H7 (cell line): ENCODE measurements around the gene RBM6. TPM values are rescaled to one million over a fixed set of nuclear protein-coding genes. Genes with fewer than 3 reads are reported as not detected.
"Not testable (repeated sequence)": the region's sequence is repeated elsewhere in the genome, so short reads cannot be mapped to it uniquely, and the experiment has no call there.

Experiments
- DNase-seq: peaks from one replicate; pipeline ENCODE4 v3.0.0; 2012
- H3K27me3 ChIP-seq: 2 replicates; pipeline ENCODE4 v1.6.0; 2011; ENCODE audit warnings: mild to moderate bottlenecking, low read length; ENCODE audit not compliant: control insufficient read depth, insufficient read depth
- H3K36me3 ChIP-seq: replicated peaks from 2 replicates; pipeline ENCODE4 v1.5.1; 2011; ENCODE audit warnings: low read length; ENCODE audit not compliant: control insufficient read depth, insufficient read depth
- H3K4me3 ChIP-seq: 2 replicates; pipeline ENCODE4 v1.5.1; 2011; ENCODE audit warnings: low read depth, mild to moderate bottlenecking, control low read depth, low read length, moderate library complexity; ENCODE audit not compliant: insufficient read depth
- total RNA-seq: library from RNA; depleted of rRNA; stranded (reverse); fragments of >200 nt; shearing (Covaris generic); gene quantifications from 2 replicates; pipeline ENCODE4 v1.2.3, GENCODE V29; 2014

The RBM6 gene
- total RNA-seq, 1 experiment from 2014 or later, result 41.6 TPM

DNA sequence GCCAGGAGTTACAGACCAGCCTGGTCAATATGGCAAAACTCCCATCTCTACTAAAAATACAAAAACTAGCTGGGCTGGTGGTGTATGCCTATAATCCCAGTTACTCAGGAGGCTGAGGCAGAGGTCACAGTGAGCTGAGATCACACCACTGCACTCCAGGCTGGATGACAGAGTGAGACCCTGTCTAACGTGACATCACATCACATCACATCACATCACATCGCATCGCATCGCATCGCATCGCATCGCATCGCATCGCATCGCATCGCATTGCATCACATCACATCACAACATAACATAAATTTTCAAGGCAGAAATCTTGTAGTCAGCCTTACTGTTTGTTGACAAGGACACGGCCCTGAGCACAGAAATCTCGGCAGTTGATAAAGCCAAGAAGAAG is 44.4 kb downstream of the RBM6 start:
- no peak overlapping the region for H3K4me3 ChIP-seq
- no peak for DNase-seq
- H3K27me3 ChIP-seq, result no peaks in the 10 kb centered on the region
- H3K36me3 ChIP-seq, result no peaks in the 10 kb centered on the region; the same call in 1 of the 2 replicates

DNA sequence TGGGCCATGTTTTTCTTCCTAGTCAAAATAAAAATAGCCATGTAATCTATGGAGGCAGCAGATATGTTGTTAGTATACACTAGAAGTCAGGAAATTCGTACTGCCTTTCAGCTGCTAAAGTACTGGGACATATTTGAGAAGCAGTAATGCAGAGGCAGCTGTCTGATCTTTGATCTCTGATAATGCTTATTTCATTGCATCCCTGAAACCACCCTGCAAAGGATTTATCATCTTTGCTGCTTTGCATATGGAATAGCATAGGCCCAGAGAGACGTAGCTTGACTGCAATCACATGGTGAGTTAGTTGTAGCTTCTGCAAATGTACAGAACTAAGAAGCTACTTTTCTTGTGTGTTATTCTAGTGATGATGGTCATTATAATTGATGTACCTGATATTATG is 52.4 kb downstream of the RBM6 start:
- H3K27me3 ChIP-seq, result no peaks in the 10 kb centered on the region
- no peak overlapping the region for H3K4me3 ChIP-seq
- H3K36me3 ChIP-seq, result no peaks in the 10 kb centered on the region; the same call in 1 of the 2 replicates
- no peak for DNase-seq

DNA sequence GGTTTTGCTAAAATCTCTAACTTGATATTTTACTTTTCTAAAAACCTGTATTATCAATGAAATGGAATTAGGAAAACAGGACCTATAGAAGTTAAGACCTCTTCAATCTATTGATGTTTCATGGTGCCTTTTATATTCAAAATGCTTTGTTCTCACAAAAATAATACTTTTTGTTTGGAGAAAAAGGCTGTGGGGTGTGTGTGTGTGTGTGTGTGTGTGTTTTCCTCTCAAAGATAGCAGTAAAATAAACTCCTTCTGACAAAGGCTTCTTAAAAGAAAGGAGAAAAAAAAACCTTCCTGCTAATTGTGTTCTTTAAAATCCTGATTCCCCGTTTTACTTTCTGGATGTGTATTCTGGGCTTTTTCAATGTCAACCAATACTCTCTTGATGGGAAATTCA is 54.5 kb downstream of the RBM6 start:
- DNase-seq, result no peak
- no peaks in the 10 kb centered on the region for H3K27me3 ChIP-seq
- H3K36me3 ChIP-seq, result no peaks in the 10 kb centered on the region
- H3K4me3 ChIP-seq, result no peak overlapping the region

DNA sequence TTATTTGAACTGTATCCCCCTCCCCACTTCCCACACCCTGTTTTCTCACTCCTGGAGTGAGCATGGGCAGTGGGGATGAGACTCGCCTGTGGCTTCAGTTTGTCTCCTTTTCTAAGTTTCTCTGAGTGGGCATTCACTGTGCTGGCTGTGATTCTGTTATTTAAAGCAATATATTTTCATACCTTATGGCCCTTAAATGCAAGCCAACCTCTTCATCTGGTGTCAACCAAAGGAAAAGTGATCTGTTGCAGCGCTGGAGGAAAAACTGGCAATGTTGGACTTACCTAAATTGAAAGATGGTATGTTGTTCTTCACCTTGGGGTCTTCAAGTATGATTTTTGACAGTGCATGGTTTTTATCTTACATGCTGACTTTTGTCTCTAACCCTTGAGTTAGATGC is 56.1 kb downstream of the RBM6 start:
- Histone ChIP-seq H3K36me3 (no peaks in the 10 kb centered on the region), H3K27me3 (no peaks in the 10 kb centered on the region), H3K4me3 (no peak overlapping the region)
- DNase-seq, result no peak

DNA sequence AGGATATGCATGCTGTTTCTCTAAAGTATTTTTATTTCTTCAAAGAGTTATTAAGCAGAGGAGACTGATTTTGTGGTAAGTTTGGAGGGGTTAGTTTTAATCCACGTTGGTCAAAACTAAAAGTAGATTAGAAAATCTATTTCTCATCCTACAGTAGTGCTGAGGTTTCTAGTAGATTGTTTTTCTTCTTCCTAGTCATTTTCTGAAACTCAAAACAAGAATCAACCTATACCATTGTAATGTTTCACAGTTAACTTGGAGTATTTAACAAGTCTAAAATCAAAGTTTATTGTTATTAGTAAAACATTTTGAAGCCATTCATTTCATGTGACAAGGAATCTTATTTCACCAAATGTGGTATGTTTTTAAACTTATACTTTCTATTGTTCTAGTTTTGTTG is 57.9 kb downstream of the RBM6 start:
- Histone ChIP-seq H3K27me3 (no peaks in the 10 kb centered on the region), H3K36me3 (no peaks in the 10 kb centered on the region), H3K4me3 (no peak overlapping the region)
- no peak for DNase-seq

DNA sequence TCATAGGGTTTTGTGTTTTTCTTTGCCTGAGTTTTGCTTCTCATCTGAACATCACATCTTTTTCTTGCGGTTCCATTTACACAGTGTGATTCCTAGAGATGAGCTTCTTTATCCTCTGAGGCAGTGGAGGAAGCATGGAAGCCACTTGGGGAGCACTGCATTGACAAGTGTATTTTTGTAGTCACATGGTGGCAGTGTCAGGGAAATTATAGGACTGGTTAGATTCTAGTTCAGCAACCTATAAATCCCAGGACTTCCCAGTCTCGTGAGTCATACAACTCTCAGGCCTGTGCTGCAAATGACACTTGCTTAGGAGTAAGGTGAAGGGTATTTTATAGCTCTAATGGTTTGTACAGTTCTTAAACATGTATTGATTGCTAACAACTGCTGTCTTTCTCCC is 58.4 kb downstream of the RBM6 start:
- DNase-seq, result no peak
- Histone ChIP-seq H3K36me3 (no peaks in the 10 kb centered on the region), H3K27me3 (no peaks in the 10 kb centered on the region), H3K4me3 (no peak overlapping the region)

DNA sequence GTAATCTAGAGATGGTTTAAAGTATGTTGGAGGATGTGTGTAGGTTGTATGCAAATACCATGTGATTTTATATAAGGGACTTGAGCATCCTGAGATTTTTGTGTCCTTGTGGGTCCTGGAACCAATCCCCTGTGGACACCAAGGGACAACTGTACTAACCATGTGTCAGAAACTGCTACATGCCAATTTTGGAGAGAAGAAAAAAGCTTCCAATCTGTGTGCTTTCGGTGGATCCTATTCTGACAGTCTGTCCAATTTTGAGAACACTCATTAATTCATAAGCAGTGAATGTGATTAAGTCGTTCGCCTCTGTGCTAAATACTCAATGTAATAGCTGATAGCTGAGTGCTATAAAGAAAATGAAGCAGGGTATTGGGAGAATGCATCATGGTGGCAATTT is 61.6 kb downstream of the RBM6 start:
- Histone ChIP-seq H3K36me3 (no peaks in the 10 kb centered on the region), H3K4me3 (no peak overlapping the region), H3K27me3 (no peaks in the 10 kb centered on the region)
- no peak for DNase-seq

DNA sequence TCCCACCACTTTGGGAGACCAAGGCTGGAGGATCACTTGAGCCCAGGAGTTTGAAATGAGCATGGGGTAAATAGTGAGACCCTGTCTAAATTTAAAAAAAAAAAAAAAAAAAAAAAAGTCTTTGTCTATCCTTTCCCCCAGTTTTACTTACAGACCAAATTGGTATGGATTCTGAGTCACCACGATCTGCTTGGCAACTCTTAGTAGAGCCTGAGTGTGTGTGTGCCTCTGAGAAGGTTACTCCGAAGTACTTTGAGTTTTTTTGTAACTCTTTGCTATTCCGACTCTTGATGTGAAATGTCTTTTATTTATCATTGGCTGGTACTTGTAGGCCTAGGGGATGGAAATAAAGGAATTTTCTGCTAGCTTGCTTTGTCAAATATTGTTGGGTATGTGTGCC is 63.3 kb downstream of the RBM6 start:
- DNase-seq, result no peak
- Histone ChIP-seq H3K36me3 (no peaks in the 10 kb centered on the region), H3K4me3 (no peak overlapping the region), H3K27me3 (no peaks in the 10 kb centered on the region)

DNA sequence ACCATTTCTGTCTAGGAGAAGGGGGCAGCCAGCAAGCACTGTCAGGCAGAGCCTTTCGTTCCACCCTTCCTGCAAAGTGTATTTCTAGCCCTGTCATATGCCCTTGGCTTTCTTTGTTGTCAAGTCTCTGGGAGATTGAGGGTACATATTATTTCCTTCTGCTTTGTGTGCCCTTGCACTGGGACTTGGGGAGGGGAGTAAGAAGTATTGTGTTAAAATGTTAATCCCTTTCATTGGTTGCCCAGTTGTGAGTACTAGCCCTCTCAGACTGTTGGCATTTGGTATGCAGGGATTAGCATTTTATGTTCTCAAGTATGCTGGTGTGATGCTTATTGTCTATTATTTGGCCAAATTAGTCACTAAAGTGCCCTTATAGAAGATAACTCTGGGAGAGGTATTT is 63.9 kb downstream of the RBM6 start:
- H3K4me3 ChIP-seq, result no peak overlapping the region
- H3K36me3 ChIP-seq, result no peaks in the 10 kb centered on the region
- no peak for DNase-seq
- H3K27me3 ChIP-seq, result no peaks in the 10 kb centered on the region

DNA sequence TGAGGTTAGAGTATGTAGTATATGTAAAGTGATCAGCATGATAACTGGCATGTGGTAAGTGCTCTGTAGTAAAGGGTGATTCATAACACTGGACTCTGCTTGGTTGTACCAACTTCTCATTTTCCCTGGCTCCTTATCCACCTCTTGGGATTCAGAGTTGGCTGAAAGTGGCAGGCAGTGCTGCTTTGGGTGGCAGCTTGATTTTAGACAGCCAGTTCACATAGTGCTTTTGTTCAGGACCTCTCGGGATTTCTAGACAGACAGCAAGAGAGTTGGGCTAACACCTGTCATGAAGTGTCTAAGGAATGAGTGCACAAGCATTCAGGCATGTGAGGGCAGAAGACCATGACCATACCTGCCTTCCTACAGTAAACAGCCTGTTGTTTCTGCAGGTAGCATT is 69.0 kb downstream of the RBM6 start:
- DNase-seq, result no peak
- Histone ChIP-seq H3K27me3 (no peaks in the 10 kb centered on the region), H3K4me3 (no peak overlapping the region), H3K36me3 (no peaks in the 10 kb centered on the region)

DNA sequence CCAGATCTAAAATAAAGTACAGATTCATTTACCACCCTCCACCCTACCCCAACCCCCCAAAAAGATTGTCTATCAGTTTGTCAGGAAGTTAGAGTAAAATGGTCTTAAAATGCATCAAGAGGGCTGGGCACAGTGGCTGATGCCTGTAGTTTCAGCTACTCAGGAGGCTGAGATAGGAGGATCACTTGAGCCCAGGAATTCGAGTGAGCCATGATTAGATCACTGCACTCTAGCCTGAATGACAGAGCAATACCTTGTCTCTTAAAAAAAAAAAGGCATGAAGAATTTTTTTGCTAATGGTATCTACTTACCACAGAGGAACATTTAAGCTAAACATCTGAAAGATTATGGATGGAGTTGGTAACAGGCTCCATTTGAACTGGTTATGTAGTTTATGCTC is 71.0 kb downstream of the RBM6 start:
- Histone ChIP-seq H3K27me3 (no peaks in the 10 kb centered on the region), H3K36me3 (no peaks in the 10 kb centered on the region), H3K4me3 (no peak overlapping the region)
- DNase-seq, result no peak

DNA sequence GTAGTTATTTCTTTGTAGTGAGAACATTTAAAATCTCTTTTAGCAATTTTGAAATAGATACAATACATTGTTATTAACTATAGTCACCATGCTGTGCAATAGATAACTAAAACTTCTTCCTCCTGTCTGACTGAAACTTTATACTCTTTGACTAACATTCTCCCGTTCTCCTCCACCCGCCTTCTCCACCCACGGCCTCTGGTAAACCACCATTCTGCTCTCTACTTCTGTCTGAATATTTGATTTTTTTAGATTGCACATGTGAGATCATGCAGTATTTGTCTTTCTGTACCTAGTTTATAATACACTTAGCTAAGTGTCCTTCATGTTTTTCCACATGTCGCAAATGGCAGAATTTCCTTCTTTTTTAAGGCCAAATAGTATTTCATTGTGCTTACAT is 76.0 kb downstream of the RBM6 start:
- H3K36me3 ChIP-seq, result no peaks in the 10 kb centered on the region
- DNase-seq, result no peak
- H3K27me3 ChIP-seq, result no peaks in the 10 kb centered on the region
- no peak overlapping the region for H3K4me3 ChIP-seq

DNA sequence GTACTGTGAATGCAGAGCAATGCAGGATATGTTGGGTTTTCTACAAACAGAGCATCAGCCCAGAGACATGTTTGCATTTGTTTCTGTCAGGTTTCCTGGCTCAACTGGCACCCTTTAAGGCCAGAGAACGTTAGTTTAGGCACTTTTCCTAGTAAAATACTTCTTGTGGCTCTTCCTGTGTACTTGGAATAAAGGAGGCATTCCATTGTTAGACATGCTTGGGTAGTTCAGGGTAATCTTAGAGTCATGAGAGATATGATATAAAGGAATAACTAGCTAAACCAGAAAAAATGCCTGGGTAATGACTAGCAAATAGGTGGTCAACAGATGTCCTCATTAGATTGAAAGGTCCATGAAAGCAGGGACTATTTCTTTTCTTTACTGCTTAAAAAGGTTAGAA is 88.4 kb downstream of the RBM6 start:
- no peaks in the 10 kb centered on the region for H3K27me3 ChIP-seq
- DNase-seq, result no peak
- no peaks in the 10 kb centered on the region for H3K36me3 ChIP-seq

DNA sequence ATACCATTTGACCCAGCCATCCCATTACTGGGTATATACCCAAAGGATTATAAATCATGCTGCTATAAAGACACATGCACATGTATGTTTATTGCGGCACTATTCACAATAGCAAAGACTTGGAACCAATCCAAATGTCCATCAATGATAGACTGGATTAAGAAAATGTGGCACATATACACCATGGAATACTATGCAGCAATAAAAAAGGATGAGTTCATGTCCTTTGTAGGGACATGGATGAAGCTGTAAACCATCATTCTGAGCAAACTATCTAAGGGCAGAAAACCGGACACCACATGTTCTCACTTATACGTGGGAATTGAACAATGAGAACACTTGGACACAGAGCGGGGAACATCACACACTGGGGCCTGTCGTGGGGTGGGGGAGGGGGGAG is 91.3 kb downstream of the RBM6 start:
- not testable (repeated sequence) for DNase-seq, H3K4me3 ChIP-seq, H3K36me3 ChIP-seq, H3K27me3 ChIP-seq

More for the DNA sequence above, 88.4 kb downstream of the RBM6 start:
- no peak overlapping the region for H3K4me3 ChIP-seq

DNA sequence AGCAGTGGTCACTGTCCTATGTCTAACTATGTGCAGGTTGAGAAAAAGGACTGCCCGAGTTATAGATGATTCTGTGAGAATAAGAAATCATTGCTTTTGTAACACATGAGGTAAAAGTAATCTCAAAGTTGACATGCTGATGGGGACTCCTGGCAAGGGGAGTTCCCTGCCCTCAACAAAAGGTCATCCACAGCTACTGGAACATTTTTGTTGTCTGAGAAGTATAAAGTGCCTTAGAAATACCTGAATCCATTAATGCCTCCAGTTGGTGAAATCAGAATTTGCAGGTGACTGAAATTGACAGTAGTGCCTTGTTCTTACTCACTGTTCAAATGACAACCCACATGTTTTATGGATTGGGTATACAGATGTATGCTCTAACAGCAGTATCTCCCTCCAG is 105.0 kb downstream of the RBM6 start:
- no peak overlapping the region for H3K4me3 ChIP-seq
- peaks cover 6% of the 10 kb centered on the region for H3K36me3 ChIP-seq
- no peak for DNase-seq
- no peaks in the 10 kb centered on the region for H3K27me3 ChIP-seq

DNA sequence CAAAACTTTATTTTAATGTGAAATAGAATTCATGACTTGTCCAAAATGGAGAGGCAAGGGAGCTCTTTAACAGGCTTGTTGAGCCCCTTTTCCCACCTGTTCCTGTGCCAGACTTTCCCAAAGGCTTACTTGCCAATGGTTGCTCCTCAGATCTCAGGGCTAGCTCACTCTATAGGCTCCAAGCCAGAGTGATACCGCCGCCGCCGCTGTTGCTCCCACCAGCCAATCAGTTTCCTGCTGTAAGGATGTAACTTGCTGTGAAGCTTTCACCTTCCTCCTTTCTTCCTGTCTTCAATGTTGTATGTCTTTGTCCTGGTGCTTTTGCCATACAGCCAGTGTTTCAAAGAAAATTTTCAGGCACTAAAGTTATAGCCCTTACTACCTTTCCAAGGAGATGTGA is 107.5 kb downstream of the RBM6 start:
- Histone ChIP-seq H3K36me3 (peaks cover 6% of the 10 kb centered on the region), H3K4me3 (no peak overlapping the region), H3K27me3 (no peaks in the 10 kb centered on the region)
- no peak for DNase-seq
